ENCODE data around the gene DOCK4. TPM values are rescaled to one million over a fixed set of nuclear protein-coding genes. Genes with fewer than 3 reads are reported as not detected.

The DOCK4 gene
- polyA plus RNA-seq, 1 donor = 8.1 TPM

- Histone ChIP-seq H3K36me3 (ENCODE audit: control insufficient read depth, insufficient read depth, low read length) (no peaks in the 10 kb centered on the region), H3K4me1 (ENCODE audit: control insufficient read depth, insufficient read depth, low read length) (no peaks in the 10 kb centered on the region), H3K9me3 (ENCODE audit: control insufficient read depth, low read depth, low read length) (no peaks in the 10 kb centered on the region), H3K4me3 (ENCODE audit: low read length) (no peak overlapping the region), H3K27me3 (ENCODE audit: control insufficient read depth, insufficient read depth, low read length) (no peaks in the 10 kb centered on the region), H3K27ac (ENCODE audit: low read length) (no peak overlapping the region)
- 100% methylated on average over 3 of the region's 4 CpGs for WGBS (ENCODE audit: insufficient coverage, low lambda C conversion rate)
- DNase-seq = no peak
Measured at GRCh38 chr7:111806232-111806631, 400.0 kb downstream of the DOCK4 start.

- no peak for DNase-seq
- no peaks in the 10 kb centered on the region for H3K36me3 ChIP-seq (ENCODE audit: control insufficient read depth, insufficient read depth, low read length)
- no peaks in the 10 kb centered on the region for H3K4me1 ChIP-seq (ENCODE audit: control insufficient read depth, insufficient read depth, low read length)
- WGBS (ENCODE audit: insufficient coverage, low lambda C conversion rate) = 83% methylated on average over 1 of the region's 3 CpGs
- peaks cover 8% of the 10 kb centered on the region for H3K9me3 ChIP-seq (ENCODE audit: control insufficient read depth, low read depth, low read length)
- H3K4me3 ChIP-seq (ENCODE audit: low read length) = no peak overlapping the region
- H3K27ac ChIP-seq (ENCODE audit: low read length) = no peak overlapping the region
- H3K27me3 ChIP-seq (ENCODE audit: control insufficient read depth, insufficient read depth, low read length) = no peaks in the 10 kb centered on the region
Measured at GRCh38 chr7:111803015-111803758, 403.0 kb downstream of the DOCK4 start.

GRCh38 chr7:111802194-111802772 lies 403.9 kb downstream of the DOCK4 start:
- no peak for DNase-seq
- no peaks in the 10 kb centered on the region for H3K36me3 ChIP-seq (ENCODE audit: control insufficient read depth, insufficient read depth, low read length)
- H3K4me3 ChIP-seq (ENCODE audit: low read length) = no peak overlapping the region
- H3K27me3 ChIP-seq (ENCODE audit: control insufficient read depth, insufficient read depth, low read length) = no peaks in the 10 kb centered on the region
- 86% methylated on average over 2 of the region's 3 CpGs for WGBS (ENCODE audit: insufficient coverage, low lambda C conversion rate)
- no peaks in the 10 kb centered on the region for H3K4me1 ChIP-seq (ENCODE audit: control insufficient read depth, insufficient read depth, low read length)
- H3K27ac ChIP-seq (ENCODE audit: low read length) = no peak overlapping the region
- peaks cover 15% of the 10 kb centered on the region for H3K9me3 ChIP-seq (ENCODE audit: control insufficient read depth, low read depth, low read length)

- no peak for DNase-seq
- peaks cover 18% of the 10 kb centered on the region for H3K9me3 ChIP-seq (ENCODE audit: control insufficient read depth, low read depth, low read length)
- no peak overlapping the region for H3K4me3 ChIP-seq (ENCODE audit: low read length)
- WGBS (ENCODE audit: insufficient coverage, low lambda C conversion rate) = 94% methylated on average over 3 of the region's 4 CpGs
- H3K27me3 ChIP-seq (ENCODE audit: control insufficient read depth, insufficient read depth, low read length) = no peaks in the 10 kb centered on the region
- H3K4me1 ChIP-seq (ENCODE audit: control insufficient read depth, insufficient read depth, low read length) = no peaks in the 10 kb centered on the region
- no peaks in the 10 kb centered on the region for H3K36me3 ChIP-seq (ENCODE audit: control insufficient read depth, insufficient read depth, low read length)
- no peak overlapping the region for H3K27ac ChIP-seq (ENCODE audit: low read length)
Measured at GRCh38 chr7:111801277-111801676, 404.9 kb downstream of the DOCK4 start.

- Histone ChIP-seq H3K9me3 (ENCODE audit: control insufficient read depth, low read depth, low read length) (peaks cover 26% of the 10 kb centered on the region), H3K4me3 (ENCODE audit: low read length) (no peak overlapping the region), H3K27ac (ENCODE audit: low read length) (no peak overlapping the region), H3K36me3 (ENCODE audit: control insufficient read depth, insufficient read depth, low read length) (no peaks in the 10 kb centered on the region), H3K4me1 (ENCODE audit: control insufficient read depth, insufficient read depth, low read length) (no peaks in the 10 kb centered on the region), H3K27me3 (ENCODE audit: control insufficient read depth, insufficient read depth, low read length) (no peaks in the 10 kb centered on the region)
- no CpG with 5 or more reads among the region's 7 CpGs for WGBS (ENCODE audit: insufficient coverage, low lambda C conversion rate)
- no peak for DNase-seq
Measured at GRCh38 chr7:111796671-111797070, 409.5 kb downstream of the DOCK4 start.

GRCh38 chr7:111789870-111790269 lies 416.3 kb downstream of the DOCK4 start:
- no peak overlapping the region for H3K4me3 ChIP-seq (ENCODE audit: low read length)
- no peak overlapping the region for H3K27ac ChIP-seq (ENCODE audit: low read length)
- no peaks in the 10 kb centered on the region for H3K4me1 ChIP-seq (ENCODE audit: control insufficient read depth, insufficient read depth, low read length)
- peaks cover 8% of the 10 kb centered on the region for H3K9me3 ChIP-seq (ENCODE audit: control insufficient read depth, low read depth, low read length)
- DNase-seq = no peak
- no peaks in the 10 kb centered on the region for H3K27me3 ChIP-seq (ENCODE audit: control insufficient read depth, insufficient read depth, low read length)
- no peaks in the 10 kb centered on the region for H3K36me3 ChIP-seq (ENCODE audit: control insufficient read depth, insufficient read depth, low read length)

- WGBS (ENCODE audit: insufficient coverage, low lambda C conversion rate) = 50% methylated on average over 1 of the region's 1 CpG
Measured at GRCh38 chr7:111789048-111789320, 417.2 kb downstream of the DOCK4 start.

GRCh38 chr7:111788286-111789047 lies 417.7 kb downstream of the DOCK4 start:
- Histone ChIP-seq H3K4me3 (ENCODE audit: low read length) (no peak overlapping the region), H3K9me3 (ENCODE audit: control insufficient read depth, low read depth, low read length) (no peaks in the 10 kb centered on the region), H3K27ac (ENCODE audit: low read length) (no peak overlapping the region), H3K36me3 (ENCODE audit: control insufficient read depth, insufficient read depth, low read length) (no peaks in the 10 kb centered on the region), H3K4me1 (ENCODE audit: control insufficient read depth, insufficient read depth, low read length) (no peaks in the 10 kb centered on the region), H3K27me3 (ENCODE audit: control insufficient read depth, insufficient read depth, low read length) (no peaks in the 10 kb centered on the region)
- DNase-seq = no peak
- WGBS (ENCODE audit: insufficient coverage, low lambda C conversion rate) = 40% methylated on average over 1 of the region's 9 CpGs

More at GRCh38 chr7:111789048-111789320, 417.2 kb downstream of the DOCK4 start:
- Histone ChIP-seq H3K9me3 (ENCODE audit: control insufficient read depth, low read depth, low read length) (peaks cover 5% of the 10 kb centered on the region), H3K4me1 (ENCODE audit: control insufficient read depth, insufficient read depth, low read length) (no peaks in the 10 kb centered on the region), H3K27me3 (ENCODE audit: control insufficient read depth, insufficient read depth, low read length) (no peaks in the 10 kb centered on the region), H3K4me3 (ENCODE audit: low read length) (no peak overlapping the region), H3K36me3 (ENCODE audit: control insufficient read depth, insufficient read depth, low read length) (no peaks in the 10 kb centered on the region), H3K27ac (ENCODE audit: low read length) (no peak overlapping the region)
- DNase-seq = no peak

- no peaks in the 10 kb centered on the region for H3K27me3 ChIP-seq (ENCODE audit: control insufficient read depth, insufficient read depth, low read length)
- whole genome bisulfite sequencing (ENCODE audit: insufficient coverage, low lambda C conversion rate) = 100% methylated on average over 1 of the region's 2 CpGs
- no peaks in the 10 kb centered on the region for H3K36me3 ChIP-seq (ENCODE audit: control insufficient read depth, insufficient read depth, low read length)
- DNase-seq = no peak
- no peaks in the 10 kb centered on the region for H3K4me1 ChIP-seq (ENCODE audit: control insufficient read depth, insufficient read depth, low read length)
- H3K9me3 ChIP-seq (ENCODE audit: control insufficient read depth, low read depth, low read length) = no peaks in the 10 kb centered on the region
- H3K4me3 ChIP-seq (ENCODE audit: low read length) = no peak overlapping the region
- no peak overlapping the region for H3K27ac ChIP-seq (ENCODE audit: low read length)
Measured at GRCh38 chr7:111787741-111788140, 418.5 kb downstream of the DOCK4 start.

GRCh38 chr7:111787099-111787498 lies 419.1 kb downstream of the DOCK4 start:
- Histone ChIP-seq H3K4me3 (ENCODE audit: low read length) (no peak overlapping the region), H3K27ac (ENCODE audit: low read length) (no peak overlapping the region), H3K4me1 (ENCODE audit: control insufficient read depth, insufficient read depth, low read length) (no peaks in the 10 kb centered on the region), H3K9me3 (ENCODE audit: control insufficient read depth, low read depth, low read length) (no peaks in the 10 kb centered on the region), H3K27me3 (ENCODE audit: control insufficient read depth, insufficient read depth, low read length) (no peaks in the 10 kb centered on the region), H3K36me3 (ENCODE audit: control insufficient read depth, insufficient read depth, low read length) (no peaks in the 10 kb centered on the region)
- no peak for DNase-seq
